Measurements from ENCODE around the gene SERPINA9. TPM values are rescaled to one million over a fixed set of nuclear protein-coding genes. Genes with fewer than 3 reads are reported as not detected.

Gene SERPINA9
- total RNA-seq, 1 experiment from 2014 or later = 182 TPM

- no peaks in the 10 kb centered on the region for H4K20me1 ChIP-seq (ENCODE audit: insufficient read depth, low read depth, low read length)
- no peak for DNase-seq
- no peaks in the 10 kb centered on the region for H3K79me2 ChIP-seq (ENCODE audit: low read length)
- H3K4me1 ChIP-seq (ENCODE audit: low read length) = no peaks in the 10 kb centered on the region
- no peaks in the 10 kb centered on the region for H3K9me2 ChIP-seq (replicated peaks; ENCODE audit: insufficient read depth, low read length)
- no peak overlapping the region for H3K4me3 ChIP-seq (ENCODE audit: low read length)
- H3K27me3 ChIP-seq (ENCODE audit: low read length) = no peaks in the 10 kb centered on the region
- no peaks in the 10 kb centered on the region for H3K9me3 ChIP-seq (ENCODE audit: low read length)
- H3K4me2 ChIP-seq (ENCODE audit: low read depth, low read length, poor library complexity, severe bottlenecking) = no peak overlapping the region
- H3K9ac ChIP-seq (ENCODE audit: low read length) = no peak overlapping the region
- H2AFZ ChIP-seq (ENCODE audit: low read length) = no peak overlapping the region
- no peaks in the 10 kb centered on the region for H3K36me3 ChIP-seq (ENCODE audit: insufficient read depth, low read length)
- H3K27ac ChIP-seq (ENCODE audit: low read length) = no peak overlapping the region
These were observed 23.7 kb upstream of the SERPINA9 start for GRCh38 chr14:94499673-94500072.

- Histone ChIP-seq H3K4me1 (ENCODE audit: low read length) (peaks cover 11% of the 10 kb centered on the region), H3K4me3 (ENCODE audit: low read length) (no peak overlapping the region), H3K27me3 (ENCODE audit: low read length) (no peaks in the 10 kb centered on the region), H4K20me1 (ENCODE audit: insufficient read depth, low read depth, low read length) (no peaks in the 10 kb centered on the region), H3K4me2 (ENCODE audit: low read depth, low read length, poor library complexity, severe bottlenecking) (no peak overlapping the region), H3K9me3 (ENCODE audit: low read length) (no peaks in the 10 kb centered on the region), H3K9ac (ENCODE audit: low read length) (no peak overlapping the region), H3K36me3 (ENCODE audit: insufficient read depth, low read length) (no peaks in the 10 kb centered on the region), H3K27ac (ENCODE audit: low read length) (no peak overlapping the region), H3K79me2 (ENCODE audit: low read length) (no peaks in the 10 kb centered on the region), H2AFZ (ENCODE audit: low read length) (no peak overlapping the region), H3K9me2 (replicated peaks; ENCODE audit: insufficient read depth, low read length) (no peaks in the 10 kb centered on the region)
- no peak for DNase-seq
These were observed 22.2 kb upstream of the SERPINA9 start for GRCh38 chr14:94498215-94498614.

GRCh38 chr14:94494085-94494484 is 18.1 kb upstream of the SERPINA9 start:
- H3K27ac ChIP-seq (ENCODE audit: low read length) = no peak overlapping the region
- 0 out of 2 replicates have a peak, but pooled peaks cover 3% of the 10 kb centered on the region for H3K27me3 ChIP-seq (ENCODE audit: low read length)
- no peak overlapping the region for H3K4me2 ChIP-seq (ENCODE audit: low read depth, low read length, poor library complexity, severe bottlenecking)
- no peaks in the 10 kb centered on the region for H3K9me3 ChIP-seq (ENCODE audit: low read length)
- H3K9ac ChIP-seq (ENCODE audit: low read length) = no peak overlapping the region
- H3K4me3 ChIP-seq (ENCODE audit: low read length) = no peak overlapping the region
- H4K20me1 ChIP-seq (ENCODE audit: insufficient read depth, low read depth, low read length) = no peaks in the 10 kb centered on the region
- no peaks in the 10 kb centered on the region for H3K36me3 ChIP-seq (ENCODE audit: insufficient read depth, low read length)
- H3K4me1 ChIP-seq (ENCODE audit: low read length) = peaks cover 44% of the 10 kb centered on the region
- no peaks in the 10 kb centered on the region for H3K79me2 ChIP-seq (ENCODE audit: low read length)
- DNase-seq = no peak
- no peaks in the 10 kb centered on the region for H3K9me2 ChIP-seq (replicated peaks; ENCODE audit: insufficient read depth, low read length)
- H2AFZ ChIP-seq (ENCODE audit: low read length) = no peak overlapping the region

DNA sequence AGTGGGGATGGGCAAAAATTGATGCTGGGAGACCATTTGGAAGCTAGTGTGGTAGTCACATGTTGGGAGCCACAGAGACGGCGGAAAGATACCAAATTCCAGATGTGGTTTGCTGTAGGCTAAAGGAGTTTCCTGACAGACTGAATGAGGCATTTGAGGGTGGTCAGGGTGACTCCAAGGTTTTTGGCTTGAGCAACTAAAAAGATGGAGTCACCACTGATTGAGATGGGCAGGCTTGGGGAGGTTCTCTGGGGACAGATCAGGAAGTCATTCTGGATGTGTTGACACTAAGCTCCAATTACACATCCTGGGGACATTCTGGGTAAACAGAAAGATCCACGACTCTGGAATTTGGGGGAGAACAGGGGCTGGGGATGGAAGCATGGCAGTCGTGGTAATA is 15.5 kb upstream of the SERPINA9 start:
- no peak overlapping the region for H3K27ac ChIP-seq (ENCODE audit: low read length)
- H3K9me3 ChIP-seq (ENCODE audit: low read length) = no peaks in the 10 kb centered on the region
- peak overlapping the region; percentile 1 for H3K4me2 ChIP-seq (ENCODE audit: low read depth, low read length, poor library complexity, severe bottlenecking)
- H3K27me3 ChIP-seq (ENCODE audit: low read length) = 0 out of 2 replicates have a peak, but pooled peaks cover 3% of the 10 kb centered on the region
- H4K20me1 ChIP-seq (ENCODE audit: insufficient read depth, low read depth, low read length) = no peaks in the 10 kb centered on the region
- DNase-seq = no peak
- H3K36me3 ChIP-seq (ENCODE audit: insufficient read depth, low read length) = no peaks in the 10 kb centered on the region
- no peak overlapping the region for H2AFZ ChIP-seq (ENCODE audit: low read length)
- H3K9me2 ChIP-seq (replicated peaks; ENCODE audit: insufficient read depth, low read length) = no peaks in the 10 kb centered on the region
- H3K4me1 ChIP-seq (ENCODE audit: low read length) = peaks cover 52% of the 10 kb centered on the region
- peak overlapping the region; percentile 6; the same call in 1 of the 2 replicates for H3K9ac ChIP-seq (ENCODE audit: low read length)
- H3K79me2 ChIP-seq (ENCODE audit: low read length) = no peaks in the 10 kb centered on the region
- no peak overlapping the region for H3K4me3 ChIP-seq (ENCODE audit: low read length)

DNA sequence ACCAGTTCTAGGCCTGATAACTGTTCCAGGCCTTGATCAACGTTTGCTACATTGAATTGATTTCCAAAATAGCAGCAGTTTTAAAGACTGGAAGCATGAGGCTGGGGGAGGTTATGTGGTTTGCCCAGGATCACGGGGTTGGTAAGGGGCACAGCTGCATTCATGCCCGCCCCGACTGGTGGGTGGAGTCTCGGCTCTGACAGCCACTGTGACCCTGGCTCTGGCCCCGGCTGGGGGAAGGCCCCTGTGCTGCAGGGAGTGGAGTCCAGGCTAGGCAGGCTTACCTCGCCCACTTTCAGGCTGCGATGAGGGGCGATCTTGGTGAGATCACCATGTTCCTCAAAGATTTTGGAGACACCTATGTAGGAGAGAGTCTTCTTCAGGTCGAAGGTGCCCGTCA is 13.3 kb upstream of the SERPINA9 start:
- Histone ChIP-seq H3K4me3 (ENCODE audit: low read length) (no peak overlapping the region), H3K4me2 (ENCODE audit: low read depth, low read length, poor library complexity, severe bottlenecking) (peak overlapping the region; percentile 5), H4K20me1 (ENCODE audit: insufficient read depth, low read depth, low read length) (no peaks in the 10 kb centered on the region), H3K36me3 (ENCODE audit: insufficient read depth, low read length) (no peaks in the 10 kb centered on the region), H3K9me3 (ENCODE audit: low read length) (no peaks in the 10 kb centered on the region), H3K9ac (ENCODE audit: low read length) (no peak overlapping the region), H2AFZ (ENCODE audit: low read length) (no peak overlapping the region), H3K27me3 (ENCODE audit: low read length) (0 out of 2 replicates have a peak, but pooled peaks cover 3% of the 10 kb centered on the region), H3K79me2 (ENCODE audit: low read length) (no peaks in the 10 kb centered on the region), H3K9me2 (replicated peaks; ENCODE audit: insufficient read depth, low read length) (no peaks in the 10 kb centered on the region), H3K27ac (ENCODE audit: low read length) (no peak overlapping the region), H3K4me1 (ENCODE audit: low read length) (peaks cover 72% of the 10 kb centered on the region)
- DNase-seq = no peak

GRCh38 chr14:94486883-94487282 is 10.9 kb upstream of the SERPINA9 start:
- Histone ChIP-seq H3K27me3 (ENCODE audit: low read length) (no peaks in the 10 kb centered on the region), H3K9me2 (replicated peaks; ENCODE audit: insufficient read depth, low read length) (no peaks in the 10 kb centered on the region), H2AFZ (ENCODE audit: low read length) (0 out of 2 replicates have a peak overlapping the region, but pooled peaks have one; percentile 30), H3K79me2 (ENCODE audit: low read length) (no peaks in the 10 kb centered on the region), H3K9me3 (ENCODE audit: low read length) (no peaks in the 10 kb centered on the region), H3K9ac (ENCODE audit: low read length) (peak overlapping the region; percentile 39), H3K4me1 (ENCODE audit: low read length) (peaks cover 73% of the 10 kb centered on the region), H4K20me1 (ENCODE audit: insufficient read depth, low read depth, low read length) (no peaks in the 10 kb centered on the region), H3K4me2 (ENCODE audit: low read depth, low read length, poor library complexity, severe bottlenecking) (peak overlapping the region; percentile 59), H3K4me3 (ENCODE audit: low read length) (peak overlapping the region; percentile 22; the same call in 1 of the 2 replicates), H3K36me3 (ENCODE audit: insufficient read depth, low read length) (no peaks in the 10 kb centered on the region), H3K27ac (ENCODE audit: low read length) (no peak overlapping the region)
- DNase-seq = no peak

DNA sequence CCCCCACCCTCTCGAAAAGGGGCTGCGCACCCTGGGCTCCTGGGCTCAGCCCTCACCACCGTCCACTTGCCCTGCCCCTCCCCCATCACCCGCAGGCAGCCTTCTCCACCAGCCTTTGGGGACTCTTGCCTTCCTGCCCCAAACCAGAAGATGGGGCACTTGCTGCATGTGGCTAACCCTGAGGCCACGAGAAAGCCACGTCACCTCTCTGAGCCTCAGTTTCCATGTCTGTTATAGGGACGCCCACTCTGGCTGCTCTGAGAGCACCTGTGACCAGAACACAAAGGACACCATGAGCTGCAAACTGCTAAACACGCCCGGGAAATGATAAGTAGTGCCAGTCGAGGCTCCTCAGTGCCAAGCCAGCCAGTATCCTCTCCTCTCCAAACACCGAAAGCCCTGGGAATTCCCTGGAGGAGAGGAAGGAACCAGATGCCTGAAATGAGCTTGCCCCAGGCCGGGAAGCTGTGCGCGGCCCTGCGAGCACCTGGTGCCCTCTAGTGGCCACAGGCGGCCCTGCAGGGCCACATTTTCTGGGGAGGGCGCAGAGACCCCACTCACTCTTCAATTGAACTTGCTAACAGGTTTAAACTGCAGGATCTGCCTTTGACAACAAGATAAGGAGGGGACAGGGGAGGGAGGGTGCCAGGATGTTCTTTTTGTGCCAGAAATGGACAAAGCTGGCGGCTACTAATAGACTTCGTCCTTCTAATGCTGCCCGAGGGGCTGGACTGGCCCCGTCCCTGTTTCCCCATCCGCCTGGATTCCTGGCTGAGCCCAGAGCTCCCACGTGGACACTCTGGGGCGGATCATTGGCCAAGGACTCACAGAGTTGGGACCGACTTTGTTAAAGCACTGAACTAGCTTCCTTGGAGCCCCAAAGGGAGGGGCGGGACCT is 10.2 kb upstream of the SERPINA9 start:
- Histone ChIP-seq H3K36me3 (ENCODE audit: insufficient read depth, low read length) (no peaks in the 10 kb centered on the region), H3K4me3 (ENCODE audit: low read length) (peak overlapping the region; percentile 28; the same call in 1 of the 2 replicates), H3K4me2 (ENCODE audit: low read depth, low read length, poor library complexity, severe bottlenecking) (peak overlapping the region; percentile 59), H4K20me1 (ENCODE audit: insufficient read depth, low read depth, low read length) (no peaks in the 10 kb centered on the region), H3K27me3 (ENCODE audit: low read length) (no peaks in the 10 kb centered on the region), H2AFZ (ENCODE audit: low read length) (peak overlapping the region; percentile 42; the same call in 1 of the 2 replicates), H3K79me2 (ENCODE audit: low read length) (no peaks in the 10 kb centered on the region), H3K9ac (ENCODE audit: low read length) (peak overlapping the region; percentile 40), H3K4me1 (ENCODE audit: low read length) (peaks cover 74% of the 10 kb centered on the region), H3K9me2 (replicated peaks; ENCODE audit: insufficient read depth, low read length) (no peaks in the 10 kb centered on the region), H3K27ac (ENCODE audit: low read length) (no peak overlapping the region), H3K9me3 (ENCODE audit: low read length) (no peaks in the 10 kb centered on the region)
- peak; percentile 83 for DNase-seq

GRCh38 chr14:94484481-94484880 is 8.5 kb upstream of the SERPINA9 start:
- no peaks in the 10 kb centered on the region for H3K27me3 ChIP-seq (ENCODE audit: low read length)
- peak; percentile 69 for DNase-seq
- H3K4me1 ChIP-seq (ENCODE audit: low read length) = peaks cover 70% of the 10 kb centered on the region
- no peaks in the 10 kb centered on the region for H3K79me2 ChIP-seq (ENCODE audit: low read length)
- no peak overlapping the region for H3K9ac ChIP-seq (ENCODE audit: low read length)
- no peaks in the 10 kb centered on the region for H3K9me3 ChIP-seq (ENCODE audit: low read length)
- no peak overlapping the region for H3K27ac ChIP-seq (ENCODE audit: low read length)
- no peaks in the 10 kb centered on the region for H4K20me1 ChIP-seq (ENCODE audit: insufficient read depth, low read depth, low read length)
- no peak overlapping the region for H2AFZ ChIP-seq (ENCODE audit: low read length)
- H3K4me3 ChIP-seq (ENCODE audit: low read length) = no peak overlapping the region
- no peaks in the 10 kb centered on the region for H3K36me3 ChIP-seq (ENCODE audit: insufficient read depth, low read length)
- H3K9me2 ChIP-seq (replicated peaks; ENCODE audit: insufficient read depth, low read length) = no peaks in the 10 kb centered on the region
- H3K4me2 ChIP-seq (ENCODE audit: low read depth, low read length, poor library complexity, severe bottlenecking) = no peak overlapping the region
